CD4-positive, alpha-beta T cell treated with Interleukin-2 at 100 ng/mL for 4 hours (primary cell): ENCODE measurements around the gene ASPSCR1.
"Not testable (repeated sequence)": the region's sequence is repeated elsewhere in the genome, so short reads cannot be mapped to it uniquely, and the experiment has no call there.

ENCODE experiments used
- DNase-seq: peaks from one replicate; pipeline ENCODE4 v3.0.0-alpha.2; 2020; ENCODE audit warnings: low spot score

The ASPSCR1 gene

GRCh38 chr17:81981511-81981910 is 4.1 kb downstream of the ASPSCR1 start:
- DNase-seq: not testable (repeated sequence)

- DNase-seq: no peak
Observed at GRCh38 chr17:81983011-81983638, 5.7 kb downstream of the ASPSCR1 start.

- DNase-seq: no peak
Observed at GRCh38 chr17:81983639-81984373, 6.4 kb downstream of the ASPSCR1 start.

- DNase-seq: no peak
Observed at GRCh38 chr17:81984773-81985410, 7.5 kb downstream of the ASPSCR1 start.

GRCh38 chr17:81986606-81987005 is 9.2 kb downstream of the ASPSCR1 start:
- DNase-seq: no peak

GRCh38 chr17:81987161-81987770 is 9.8 kb downstream of the ASPSCR1 start:
- DNase-seq: no peak

GRCh38 chr17:81990836-81991683 is 13.6 kb downstream of the ASPSCR1 start:
- DNase-seq: no peak

GRCh38 chr17:81991684-81992305 is 14.4 kb downstream of the ASPSCR1 start:
- no peak for DNase-seq

GRCh38 chr17:81992306-81993102 is 15.1 kb downstream of the ASPSCR1 start:
- no peak for DNase-seq

GRCh38 chr17:81993729-81994592 is 16.5 kb downstream of the ASPSCR1 start:
- DNase-seq: no peak

- no peak for DNase-seq
Observed at GRCh38 chr17:81994593-81995462, 17.4 kb downstream of the ASPSCR1 start.

GRCh38 chr17:81995463-81996231 is 18.2 kb downstream of the ASPSCR1 start:
- DNase-seq: no peak

GRCh38 chr17:81996232-81996756 is 18.9 kb downstream of the ASPSCR1 start:
- no peak for DNase-seq

GRCh38 chr17:81996757-81997441 is 19.5 kb downstream of the ASPSCR1 start:
- DNase-seq: no peak

GRCh38 chr17:81998212-81998611 is 20.8 kb downstream of the ASPSCR1 start:
- no peak for DNase-seq

GRCh38 chr17:81998691-81999438 is 21.4 kb downstream of the ASPSCR1 start:
- no peak for DNase-seq
